Mammary epithelial cell (primary cell): ENCODE results near the gene ACTA1.

Experiments
- EZH2 ChIP-seq: IDR thresholded peaks from 2 replicates; pipeline ENCODE4 v1.6.1; 2012; ENCODE audit warnings: low read length, inconsistent platforms, borderline replicate concordance
- TF ChIP-seq, protein P1 (sequence below), 2 donors: IDR thresholded peaks in 1 of 2; conservative IDR thresholded peaks in 1 of 2; 2 replicates each; pipeline ENCODE4 v1.5.1; 2011 to 2012; ENCODE audit warnings: inconsistent platforms in 2 of 2, low read length in 2 of 2, mild to moderate bottlenecking in 2 of 2, control low read depth in 1 of 2, low read depth in 1 of 2; ENCODE audit not compliant: insufficient read depth in 1 of 2; ENCODE audit errors: extremely low read depth in 1 of 2

DNA sequence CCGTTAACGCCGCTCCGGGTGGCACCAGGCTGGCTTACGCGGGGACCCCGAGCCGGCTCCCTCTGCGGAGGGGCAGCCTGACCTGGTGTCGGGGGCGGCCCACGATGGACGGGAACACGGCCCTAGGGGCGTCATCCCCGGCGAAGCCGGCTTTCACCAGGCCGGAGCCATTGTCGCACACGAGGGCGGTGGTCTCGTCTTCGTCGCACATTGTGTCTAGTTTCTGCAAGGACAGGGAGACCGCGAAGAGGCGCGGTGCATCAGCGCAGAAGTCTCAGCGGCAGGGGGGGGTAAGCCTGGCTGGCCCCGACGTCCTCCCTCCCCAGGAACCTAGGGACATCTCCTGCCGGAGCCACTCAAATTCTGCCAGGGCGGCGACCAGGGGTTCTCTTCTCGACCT, 989 bp downstream of the ACTA1 start:
- TF ChIP-seq, protein P1, sequence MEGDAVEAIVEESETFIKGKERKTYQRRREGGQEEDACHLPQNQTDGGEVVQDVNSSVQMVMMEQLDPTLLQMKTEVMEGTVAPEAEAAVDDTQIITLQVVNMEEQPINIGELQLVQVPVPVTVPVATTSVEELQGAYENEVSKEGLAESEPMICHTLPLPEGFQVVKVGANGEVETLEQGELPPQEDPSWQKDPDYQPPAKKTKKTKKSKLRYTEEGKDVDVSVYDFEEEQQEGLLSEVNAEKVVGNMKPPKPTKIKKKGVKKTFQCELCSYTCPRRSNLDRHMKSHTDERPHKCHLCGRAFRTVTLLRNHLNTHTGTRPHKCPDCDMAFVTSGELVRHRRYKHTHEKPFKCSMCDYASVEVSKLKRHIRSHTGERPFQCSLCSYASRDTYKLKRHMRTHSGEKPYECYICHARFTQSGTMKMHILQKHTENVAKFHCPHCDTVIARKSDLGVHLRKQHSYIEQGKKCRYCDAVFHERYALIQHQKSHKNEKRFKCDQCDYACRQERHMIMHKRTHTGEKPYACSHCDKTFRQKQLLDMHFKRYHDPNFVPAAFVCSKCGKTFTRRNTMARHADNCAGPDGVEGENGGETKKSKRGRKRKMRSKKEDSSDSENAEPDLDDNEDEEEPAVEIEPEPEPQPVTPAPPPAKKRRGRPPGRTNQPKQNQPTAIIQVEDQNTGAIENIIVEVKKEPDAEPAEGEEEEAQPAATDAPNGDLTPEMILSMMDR (conservative IDR thresholded peaks at IDR 0.05 in 1 of 2, IDR thresholded peaks at IDR 0.05 in 1 of 2; ENCODE audit: extremely low read depth in 1 of 2, insufficient read depth in 1 of 2, low read depth in 1 of 2, low read length in 2 of 2), result no peak
- peak; percentile 74 for TF ChIP-seq EZH2
